Activated CD4-positive, alpha-beta T cell treated with anti-CD3 and anti-CD28 coated beads, Interleukin-2, amount 50 U/mL, for 4 hours (primary cell): ENCODE data around the gene TANC2.
A peak's percentile ranks its signal among the peaks of the same experiment; 100 is the strongest.
"Not testable (repeated sequence)": the region's sequence is repeated elsewhere in the genome, so short reads cannot be mapped to it uniquely, and the experiment has no call there.

Source experiments
- DNase-seq, 2 experiments: peaks; one replicate each; pipeline ENCODE4 v3.0.0-alpha.2; 2020

Gene TANC2

DNA sequence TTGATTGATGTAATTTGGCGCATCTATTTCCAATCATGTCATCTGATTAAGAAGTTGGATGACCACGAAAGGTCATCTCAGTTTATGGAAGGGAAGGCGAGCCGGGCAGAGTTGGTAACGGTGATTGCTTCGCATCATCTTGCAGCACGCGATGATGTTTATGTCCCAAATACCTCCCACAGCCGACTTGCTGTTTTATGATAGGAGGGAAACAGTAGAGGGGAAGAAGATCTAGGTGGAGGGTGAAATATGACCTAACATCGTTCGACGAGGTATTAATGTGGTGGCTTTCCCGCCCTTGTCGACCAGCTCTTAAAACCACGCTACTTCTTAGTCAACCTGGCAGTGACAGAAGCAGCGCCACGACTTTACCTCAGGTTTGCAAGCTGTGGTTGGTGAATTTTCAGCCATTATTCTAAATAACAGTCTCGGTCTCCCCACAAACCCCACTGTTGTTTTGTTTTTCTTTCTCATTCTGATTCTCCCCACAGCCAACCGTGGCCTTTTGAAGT is 805 bp upstream of the TANC2 start:
- DNase-seq, result peak; percentile 6 to 10

GRCh38 chr17:62966426-62967204 is 580 bp downstream of the TANC2 start:
- peak; percentile 64 to 66 for DNase-seq

DNA sequence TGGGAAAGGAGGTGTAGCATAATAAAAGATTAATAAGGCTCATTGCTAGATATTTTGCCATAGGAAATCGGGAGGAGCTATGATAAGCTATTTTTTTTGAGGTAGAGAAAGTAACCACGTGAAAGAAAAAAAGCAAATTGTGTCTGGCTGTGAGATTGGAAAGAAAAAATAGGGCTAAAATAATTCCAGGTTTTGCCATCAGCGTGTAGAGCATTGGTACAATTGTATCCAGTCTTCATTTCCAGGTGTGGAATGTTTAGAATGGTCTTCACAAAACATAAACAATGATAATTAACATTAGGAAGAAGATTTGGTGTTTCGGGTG is 1.1 kb downstream of the TANC2 start:
- no peak for DNase-seq

DNA sequence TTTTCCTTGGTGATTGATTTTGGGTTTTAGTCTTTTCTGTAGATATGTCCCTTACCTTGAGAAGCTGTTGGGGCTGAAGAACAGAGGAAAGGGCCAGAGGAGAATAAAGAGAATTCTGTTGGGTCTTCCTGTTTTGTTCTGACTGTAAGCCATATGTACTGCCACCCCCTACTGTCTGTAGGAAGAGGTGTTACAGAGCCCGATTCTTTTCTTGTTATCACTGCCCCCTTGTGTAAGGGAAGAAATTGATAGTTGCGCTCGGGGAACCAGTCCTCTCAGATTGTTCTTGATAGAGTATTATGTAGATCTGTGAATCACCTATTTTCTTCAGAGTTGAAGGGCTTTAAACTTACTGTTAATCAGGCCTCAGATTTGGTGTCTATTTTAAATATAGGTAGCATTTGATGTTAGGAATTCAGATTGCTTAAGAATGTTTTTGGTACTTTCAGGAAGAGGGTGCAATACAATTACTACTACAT is 2.4 kb downstream of the TANC2 start:
- peak; percentile 23 to 46 for DNase-seq

- no peak for DNase-seq
Observed at GRCh38 chr17:62970610-62971009, 4.6 kb downstream of the TANC2 start.

DNA sequence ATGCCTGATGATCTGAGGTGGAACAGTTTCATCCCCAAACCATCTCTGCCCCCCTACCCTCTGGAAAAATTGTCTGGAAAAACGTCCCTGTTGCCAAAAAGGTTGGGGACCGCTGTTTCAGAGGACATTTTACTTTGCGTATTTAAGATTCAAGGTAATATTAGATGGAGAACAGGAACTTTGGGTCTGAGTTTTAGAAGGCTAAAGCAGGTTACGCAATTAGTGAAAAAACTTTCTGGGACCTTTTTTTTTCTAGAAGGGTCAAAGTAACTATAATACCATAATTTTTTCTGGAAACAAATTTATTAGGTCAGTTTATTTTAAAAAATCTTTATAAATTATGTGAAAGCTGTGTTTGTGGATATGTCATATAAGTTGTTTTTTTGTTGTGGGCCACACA is 5.8 kb downstream of the TANC2 start:
- DNase-seq, result no peak

- DNase-seq, result no peak
Observed at GRCh38 chr17:62974788-62975187, 8.8 kb downstream of the TANC2 start.

DNA sequence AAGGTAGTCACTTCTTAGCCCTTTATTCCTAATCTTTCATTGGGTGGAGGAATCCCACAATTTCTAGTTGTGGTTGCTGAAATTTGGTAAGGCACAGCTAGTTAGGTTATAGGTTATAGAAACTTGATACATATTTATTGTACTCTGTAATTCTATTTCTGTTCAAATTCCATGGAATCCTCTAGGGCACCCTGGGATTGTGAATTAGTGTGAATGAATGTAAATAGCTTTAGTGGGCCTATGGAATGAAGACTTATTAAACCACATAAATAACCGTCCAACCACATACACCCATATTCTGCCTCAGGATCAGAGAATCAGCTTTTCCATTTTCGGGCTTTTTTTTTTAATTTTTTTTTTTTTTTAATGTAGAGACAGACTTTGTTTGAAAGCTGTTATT is 9.2 kb downstream of the TANC2 start:
- no peak for DNase-seq

DNA sequence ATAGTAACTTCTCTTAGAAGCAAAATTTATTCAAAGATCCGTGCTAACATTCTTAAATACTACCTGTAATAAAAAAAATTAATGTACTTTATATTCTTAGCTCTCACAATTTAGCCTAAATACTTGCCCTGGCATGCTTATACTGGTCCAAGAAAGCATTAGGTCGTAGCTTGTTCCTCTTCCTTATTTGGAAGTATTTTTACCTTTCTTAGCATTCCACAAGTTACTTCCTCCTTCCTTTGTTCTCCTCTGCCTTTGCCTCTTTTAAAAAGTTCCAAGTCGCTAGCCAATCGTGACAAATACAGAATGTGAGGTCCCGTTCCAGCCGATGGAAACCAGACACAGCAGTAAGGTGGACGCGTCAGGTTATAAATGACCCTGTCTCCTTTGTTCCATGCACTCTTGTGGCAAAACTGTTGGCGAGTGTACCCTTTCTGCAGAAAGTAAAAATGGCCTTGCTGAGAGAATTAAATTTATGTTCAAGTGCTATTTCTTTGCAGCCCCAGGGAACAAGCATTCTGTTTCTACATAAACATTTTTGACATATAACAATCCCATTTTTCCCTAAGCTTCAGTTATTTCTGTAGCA is 10.7 kb downstream of the TANC2 start:
- DNase-seq, result not testable (repeated sequence)

- no peak for DNase-seq
Observed at GRCh38 chr17:62980842-62981241, 14.8 kb downstream of the TANC2 start.

DNA sequence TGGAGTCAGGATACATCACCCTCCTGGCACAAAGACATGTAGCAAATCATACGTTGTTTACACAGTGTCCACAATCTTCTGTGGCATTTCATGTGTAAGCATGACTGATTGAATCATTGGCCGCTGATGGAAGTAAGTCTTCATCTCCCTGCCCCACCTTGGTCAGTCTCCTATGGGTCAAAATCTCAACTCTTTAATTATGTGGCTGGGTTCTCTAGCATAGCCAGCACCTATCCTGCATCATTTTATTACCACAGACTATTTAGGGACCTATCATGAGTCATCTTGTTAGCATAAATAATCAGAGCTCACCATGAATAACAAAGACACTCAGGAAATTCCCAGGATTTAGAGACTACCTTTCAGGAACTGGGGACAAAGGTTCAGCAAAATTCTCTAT is 15.9 kb downstream of the TANC2 start:
- DNase-seq, result no peak

GRCh38 chr17:62984801-62985200 is 18.8 kb downstream of the TANC2 start:
- DNase-seq, result no peak

DNA sequence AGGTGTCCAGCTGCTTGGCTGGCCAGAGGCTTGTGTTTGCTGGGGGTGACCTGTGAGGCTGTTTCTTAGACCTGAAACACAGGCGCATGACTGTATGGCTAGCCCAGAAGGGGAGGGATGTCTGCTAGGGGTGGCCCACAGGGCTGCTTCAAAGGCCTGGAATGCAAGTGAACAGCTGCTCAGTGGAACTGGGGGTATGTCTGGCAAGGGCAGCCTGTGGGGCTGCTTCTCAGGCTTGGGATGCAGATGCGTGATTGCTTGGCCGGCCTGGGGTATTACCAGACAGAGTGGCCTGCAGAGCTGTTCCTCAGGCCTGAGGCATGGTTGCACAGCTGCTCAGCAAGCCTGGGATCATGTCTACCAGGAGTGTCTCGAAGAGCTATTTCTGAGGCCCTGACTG is 20.5 kb downstream of the TANC2 start:
- no peak for DNase-seq

GRCh38 chr17:62987136-62987535 is 21.1 kb downstream of the TANC2 start:
- no peak for DNase-seq

- DNase-seq, result no peak
Observed at GRCh38 chr17:62989501-62989900, 23.5 kb downstream of the TANC2 start.

DNA sequence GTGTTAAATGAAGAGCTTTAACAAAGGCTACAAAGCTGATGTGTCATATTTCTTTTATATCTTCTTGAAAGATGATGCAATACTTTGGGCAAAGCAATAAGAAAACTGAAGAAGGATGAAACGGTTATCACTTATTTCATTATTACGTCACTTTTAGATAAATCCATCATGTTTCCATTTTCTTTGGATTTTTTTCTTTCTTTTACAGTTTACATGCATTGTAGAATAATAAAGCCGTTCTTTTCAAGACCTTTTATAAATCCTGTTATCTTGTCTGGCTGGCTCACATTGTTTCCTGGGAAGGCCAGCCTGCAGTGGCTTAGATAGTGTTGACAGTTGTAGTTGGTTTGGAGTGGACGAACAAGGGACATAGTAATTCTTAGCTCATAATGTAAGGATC is 28.9 kb downstream of the TANC2 start:
- no peak for DNase-seq

DNA sequence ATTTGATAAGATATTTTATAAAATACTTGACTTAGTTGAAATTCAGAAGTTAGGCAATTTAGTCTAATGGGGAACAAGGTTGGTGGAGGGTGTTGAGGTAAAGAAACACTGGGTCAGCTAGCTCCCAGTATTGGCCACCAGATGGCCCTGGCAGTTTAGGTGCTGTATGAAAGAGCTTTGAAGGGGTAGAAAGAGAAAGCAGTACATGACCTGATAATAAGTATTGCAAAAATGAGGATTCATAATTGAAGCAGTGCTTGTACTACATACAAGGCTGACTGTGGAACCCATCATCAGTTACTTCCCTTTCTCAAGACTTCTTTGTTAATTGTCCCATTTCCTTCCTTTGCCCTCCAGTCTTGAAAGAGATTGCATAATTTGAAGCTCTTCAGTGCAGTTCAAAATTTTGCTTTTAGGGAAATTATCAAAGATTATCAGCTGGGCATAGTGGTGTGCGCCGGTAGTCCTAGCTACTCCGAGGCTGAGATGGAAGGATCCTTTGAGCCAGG is 29.4 kb downstream of the TANC2 start:
- no peak for DNase-seq

DNA sequence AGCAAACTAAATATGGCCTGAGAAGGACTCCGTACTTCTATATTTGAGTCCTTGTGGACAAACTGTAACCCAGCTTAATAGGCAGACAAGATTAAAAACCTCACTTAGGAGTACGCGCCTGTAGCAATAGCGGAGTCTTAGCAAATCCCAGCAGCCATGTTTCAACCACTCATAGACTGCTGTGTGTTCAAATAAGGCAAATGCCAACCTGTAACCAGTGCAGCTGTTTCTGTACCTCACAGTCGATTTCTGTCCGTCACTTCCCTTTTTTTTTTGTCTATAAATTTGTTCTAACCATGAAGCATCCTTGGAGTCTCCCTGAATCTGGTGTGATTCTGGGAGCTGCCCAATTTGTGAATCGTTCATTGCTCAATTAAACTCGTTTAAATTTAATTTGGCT is 30.2 kb downstream of the TANC2 start:
- DNase-seq, result no peak

DNA sequence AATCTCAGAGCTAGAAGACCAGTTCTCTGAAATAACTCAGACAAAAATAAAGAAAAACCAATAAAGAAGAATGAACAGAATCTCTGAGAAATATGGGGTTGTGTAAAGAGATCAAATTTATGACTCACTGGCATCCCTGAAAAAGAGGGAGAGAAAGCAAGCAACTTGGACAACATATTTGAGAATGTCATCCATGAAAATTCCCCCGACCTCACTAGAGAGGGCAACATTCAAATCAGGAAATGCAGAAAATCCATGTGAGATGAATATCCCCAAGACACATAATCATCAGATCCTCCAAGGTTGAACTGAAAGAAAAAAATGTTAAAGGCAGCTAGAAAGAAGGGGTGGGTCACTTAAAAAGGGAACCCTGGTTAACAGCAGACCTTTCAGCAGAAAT is 32.1 kb downstream of the TANC2 start:
- no peak for DNase-seq

DNA sequence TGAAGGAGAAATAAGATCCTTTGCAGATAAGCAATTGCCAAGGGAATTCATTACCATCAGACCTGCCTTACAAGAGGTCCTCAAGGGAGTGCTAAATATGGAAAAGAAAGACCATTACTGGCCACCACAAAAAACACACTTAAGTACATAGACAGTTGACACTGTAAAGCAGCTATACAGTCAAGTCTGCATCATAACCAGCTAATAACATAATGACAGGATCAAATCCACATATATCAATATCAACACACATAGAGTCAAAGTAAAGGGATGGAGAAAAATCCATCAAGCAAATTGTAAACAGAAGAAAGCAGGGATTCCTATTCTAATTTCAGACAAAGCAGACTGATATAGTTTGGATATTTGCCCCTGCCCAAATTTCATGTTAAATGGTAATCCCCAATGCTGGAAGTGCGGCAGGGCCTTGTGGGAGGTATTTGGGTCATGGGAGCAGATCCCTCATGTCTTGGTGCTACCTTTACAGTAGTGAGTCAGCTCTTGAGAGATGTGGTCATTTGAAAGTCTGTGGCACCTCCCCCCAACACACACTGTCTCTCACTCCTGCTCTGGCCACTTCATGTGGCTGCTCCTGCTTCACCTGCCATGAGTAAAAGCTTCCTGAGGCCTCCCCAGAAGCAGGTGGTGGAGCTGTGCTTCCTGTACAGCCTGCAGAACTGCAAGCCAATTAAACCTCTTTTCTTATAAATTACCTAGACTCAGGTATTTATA is 32.8 kb downstream of the TANC2 start:
- no peak for DNase-seq

DNA sequence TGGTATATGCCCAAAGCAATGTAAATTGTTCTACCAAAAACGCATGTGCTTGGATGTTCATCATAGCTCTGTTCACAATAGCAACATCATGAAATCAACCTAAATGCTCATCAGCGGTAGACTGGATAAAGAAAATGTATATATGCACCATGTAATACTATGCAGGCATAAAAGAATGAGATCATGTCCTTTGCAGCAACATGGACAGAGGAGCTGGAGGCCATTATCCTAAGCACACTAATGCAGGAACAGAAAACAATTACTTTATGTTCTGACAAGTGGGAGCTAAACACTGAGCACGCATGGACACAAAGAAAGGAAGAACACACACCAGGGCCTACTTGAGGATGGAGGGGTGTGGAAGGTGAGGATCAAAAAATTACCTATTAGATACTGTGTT is 33.7 kb downstream of the TANC2 start:
- no peak for DNase-seq

GRCh38 chr17:63001689-63002394 is 35.8 kb downstream of the TANC2 start:
- DNase-seq, result no peak

DNA sequence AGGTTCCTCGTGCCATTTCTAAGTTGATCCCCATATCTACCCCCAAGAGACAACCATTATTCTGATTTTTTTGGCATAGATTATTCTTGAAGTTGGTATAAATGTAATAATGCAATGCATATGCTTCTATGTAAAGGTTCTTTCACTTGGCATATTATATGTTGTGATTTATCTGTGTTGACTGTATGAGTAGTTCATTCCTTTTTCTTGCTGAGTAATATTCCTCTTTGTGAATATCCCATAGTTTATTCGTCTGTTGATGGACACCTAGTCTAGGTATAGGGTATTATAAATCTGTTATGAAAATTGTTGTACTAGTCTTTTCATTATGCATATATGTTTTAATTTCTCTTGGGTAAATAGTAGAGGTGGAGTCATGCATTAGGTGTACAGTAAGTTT is 36.6 kb downstream of the TANC2 start:
- no peak for DNase-seq
